GM18517 (cell line): ENCODE measurements around the gene AOC1.

Experiments used
- ATAC-seq: cut with Tn5 transposase; IDR thresholded peaks from one replicate; pipeline ENCODE4 v1.9.1; 2021; ENCODE audit warnings: mild to moderate bottlenecking, moderate library complexity; ENCODE audit not compliant: unreplicated experiment

Gene AOC1

GRCh38 chr7:150831851-150832250 is 20.5 kb upstream of the AOC1 start:
- ATAC-seq = no peak

GRCh38 chr7:150835019-150835418 is 17.3 kb upstream of the AOC1 start:
- ATAC-seq = no peak

DNA sequence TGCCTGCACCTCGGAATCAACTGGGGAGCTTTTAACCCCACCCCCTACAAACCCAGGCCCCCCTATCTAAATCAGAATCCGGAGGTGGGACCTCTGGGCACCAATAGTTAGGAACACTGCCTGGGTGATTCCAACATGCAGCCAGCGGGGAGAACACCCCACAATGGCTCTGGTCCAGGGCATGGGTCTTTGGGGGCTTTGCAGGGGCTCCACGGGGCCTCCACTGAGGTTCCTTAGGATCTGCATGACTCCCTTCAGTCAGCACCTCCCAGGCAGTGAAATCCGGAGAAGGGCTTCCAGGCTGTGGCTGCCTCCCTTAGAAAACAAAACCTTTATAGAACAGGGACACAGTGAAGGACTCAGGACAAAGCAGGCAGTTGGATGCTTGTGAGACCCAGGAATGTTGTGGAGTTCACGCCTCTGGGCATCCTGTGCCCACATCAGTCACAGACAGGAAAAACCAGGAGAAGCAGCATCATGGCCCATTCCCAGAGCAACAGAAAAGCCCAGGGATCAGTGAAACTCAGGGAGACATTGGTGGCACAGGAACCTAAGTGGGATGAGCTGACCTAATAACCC is 16.5 kb upstream of the AOC1 start:
- ATAC-seq = no peak

DNA sequence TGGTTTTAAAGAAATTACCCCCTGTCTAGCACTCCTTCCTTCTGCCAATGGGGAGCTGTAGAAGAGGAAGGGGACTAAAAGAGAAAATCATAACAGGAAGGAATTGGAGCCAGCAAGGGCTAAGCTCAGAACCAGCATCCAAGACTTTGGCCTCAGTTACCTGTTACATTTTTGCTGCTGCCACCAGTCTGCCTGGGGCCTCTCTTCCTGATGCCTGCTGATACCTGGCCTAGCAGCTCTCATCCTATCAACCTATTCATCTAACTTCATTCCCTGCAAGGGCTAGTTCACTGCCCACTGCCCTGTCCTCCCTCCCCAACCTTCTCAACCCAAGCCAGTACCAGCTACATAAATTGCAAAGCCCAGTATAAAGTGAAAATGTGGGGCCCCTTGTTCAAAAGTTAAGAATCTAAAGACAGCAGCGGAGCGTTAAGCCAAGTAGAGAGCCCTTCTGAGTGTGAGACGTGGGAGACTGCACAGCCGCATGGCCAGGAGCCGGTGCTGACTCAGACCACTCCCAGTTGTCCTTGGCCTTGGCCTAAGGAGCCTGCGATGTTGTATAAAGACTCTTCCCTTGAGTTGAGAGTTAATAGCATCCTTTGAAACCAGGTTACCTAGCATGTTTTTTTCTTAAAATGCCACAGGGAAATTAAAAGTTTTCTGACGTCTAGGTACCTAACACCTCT is 13.2 kb upstream of the AOC1 start:
- no peak for ATAC-seq

DNA sequence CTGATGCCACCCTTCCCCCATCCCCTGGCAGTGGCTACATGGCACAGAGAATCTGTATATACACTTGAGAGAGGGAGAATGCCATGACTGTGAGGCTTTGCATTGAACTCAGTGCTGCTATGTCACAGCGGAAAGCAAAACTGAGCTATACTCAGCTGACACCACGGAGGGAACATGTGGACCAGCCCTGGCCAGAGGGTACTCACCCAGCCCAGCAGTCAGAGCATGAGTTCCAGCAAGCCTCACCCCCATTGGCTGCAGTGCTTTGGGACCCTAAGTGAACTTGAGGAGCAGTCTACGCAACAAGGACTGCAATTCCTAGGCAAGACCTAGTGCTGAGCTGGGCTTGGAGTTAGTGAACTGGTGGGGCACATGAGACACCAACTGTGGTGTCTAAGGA is 10.3 kb upstream of the AOC1 start:
- no peak for ATAC-seq

DNA sequence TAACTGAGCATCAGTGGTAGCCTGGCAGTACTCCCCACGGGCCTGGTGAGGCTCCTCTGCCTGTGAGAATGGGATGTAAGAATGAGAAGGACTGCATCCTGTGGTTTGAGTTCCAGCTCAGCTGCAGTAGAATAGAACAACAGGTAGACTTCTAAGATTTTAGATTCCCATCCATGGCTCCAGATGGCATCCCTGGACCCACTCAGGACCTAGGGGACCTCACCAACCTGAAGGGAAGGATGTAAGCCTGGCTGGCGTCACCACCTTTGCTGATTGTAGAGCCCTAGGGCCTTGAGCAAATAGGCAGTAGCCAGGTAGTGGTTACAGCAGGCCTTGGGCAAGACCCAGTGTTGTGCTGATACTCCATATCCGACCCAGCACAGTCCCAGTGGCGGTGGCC is 9.6 kb upstream of the AOC1 start:
- ATAC-seq = no peak

GRCh38 chr7:150845421-150845861 is 6.9 kb upstream of the AOC1 start:
- ATAC-seq = no peak

DNA sequence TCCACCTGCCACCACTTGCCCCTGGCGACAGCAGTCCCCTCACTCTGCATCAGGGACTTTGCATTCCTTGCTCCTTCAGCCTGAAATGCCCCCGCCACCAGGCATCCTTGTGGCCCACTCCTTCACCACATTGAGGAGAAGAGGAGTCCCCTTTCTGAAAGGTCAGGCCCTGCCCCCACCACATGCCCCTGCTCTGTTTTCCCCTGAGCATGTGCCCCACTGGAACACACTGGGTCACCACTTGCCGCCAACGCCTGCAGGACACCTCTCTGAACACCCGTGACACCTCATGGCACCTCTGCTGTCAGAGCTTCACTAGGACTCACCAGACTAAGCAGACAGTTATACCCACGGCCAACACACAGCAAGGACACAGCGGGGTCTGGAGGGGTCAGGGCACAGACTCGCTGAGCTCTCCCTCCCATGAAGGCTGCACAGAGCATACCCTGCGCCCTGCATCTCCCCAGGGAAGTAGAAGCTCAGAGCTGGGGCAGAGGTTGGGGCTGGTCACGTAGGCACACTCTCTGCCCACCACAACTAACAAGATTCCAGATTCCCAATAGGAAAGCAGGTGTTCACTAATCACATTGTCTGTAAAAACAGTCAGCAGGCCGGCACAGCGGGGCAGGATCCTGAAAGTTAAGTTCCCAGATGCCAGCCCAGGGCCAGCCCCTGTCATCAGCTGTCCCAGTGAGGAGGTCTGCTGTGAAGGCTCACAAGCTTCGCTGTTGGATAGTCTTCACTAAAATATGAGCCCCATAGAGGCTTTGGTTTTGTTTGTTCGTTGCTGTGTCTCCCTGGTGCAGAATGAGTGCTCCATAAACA is 5.8 kb upstream of the AOC1 start:
- no peak for ATAC-seq

DNA sequence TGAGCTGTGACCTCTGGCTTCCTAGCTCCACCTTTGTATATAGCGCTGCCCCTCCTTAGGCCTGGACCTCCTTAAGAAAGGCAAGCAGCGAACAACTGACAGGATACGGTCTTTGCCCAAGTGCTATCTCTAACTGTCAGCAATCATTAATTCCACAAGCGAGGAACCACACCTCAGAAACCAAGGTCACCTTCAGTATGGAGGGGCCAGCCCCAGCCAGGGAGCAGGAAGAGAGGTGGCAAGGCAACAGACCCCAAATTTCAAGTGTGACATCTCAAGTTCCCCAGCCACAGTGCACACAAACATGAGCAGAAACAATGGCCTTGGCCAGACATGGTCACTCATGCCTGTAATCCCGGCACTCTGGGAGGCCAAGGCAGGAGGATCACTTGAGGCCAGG is 4.8 kb upstream of the AOC1 start:
- no peak for ATAC-seq

DNA sequence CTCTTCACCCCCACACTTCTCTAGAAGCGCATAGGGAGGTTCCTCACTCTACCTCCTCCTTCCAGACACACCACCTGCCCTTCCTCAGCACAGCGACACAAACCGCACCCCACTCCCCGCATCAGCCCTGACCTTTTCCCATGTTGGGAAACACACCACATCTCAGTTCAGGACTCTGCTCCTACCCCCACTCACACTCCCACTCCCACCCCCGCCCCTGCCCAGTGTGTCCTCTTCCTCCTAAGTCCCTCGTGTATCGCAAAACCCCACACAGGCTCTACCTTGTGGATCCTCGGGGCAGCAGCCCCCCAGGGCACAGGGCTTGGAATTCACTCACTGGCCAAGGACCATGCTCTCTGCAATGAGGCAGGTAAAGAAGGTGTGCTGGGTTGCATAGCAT is 4.2 kb upstream of the AOC1 start:
- no peak for ATAC-seq

GRCh38 chr7:150848561-150849115 is 3.7 kb upstream of the AOC1 start:
- no peak for ATAC-seq

- ATAC-seq = no peak
Measured at GRCh38 chr7:150849204-150849775, 3.0 kb upstream of the AOC1 start.

- no peak for ATAC-seq
Measured at GRCh38 chr7:150850273-150850672, 2.0 kb upstream of the AOC1 start.

DNA sequence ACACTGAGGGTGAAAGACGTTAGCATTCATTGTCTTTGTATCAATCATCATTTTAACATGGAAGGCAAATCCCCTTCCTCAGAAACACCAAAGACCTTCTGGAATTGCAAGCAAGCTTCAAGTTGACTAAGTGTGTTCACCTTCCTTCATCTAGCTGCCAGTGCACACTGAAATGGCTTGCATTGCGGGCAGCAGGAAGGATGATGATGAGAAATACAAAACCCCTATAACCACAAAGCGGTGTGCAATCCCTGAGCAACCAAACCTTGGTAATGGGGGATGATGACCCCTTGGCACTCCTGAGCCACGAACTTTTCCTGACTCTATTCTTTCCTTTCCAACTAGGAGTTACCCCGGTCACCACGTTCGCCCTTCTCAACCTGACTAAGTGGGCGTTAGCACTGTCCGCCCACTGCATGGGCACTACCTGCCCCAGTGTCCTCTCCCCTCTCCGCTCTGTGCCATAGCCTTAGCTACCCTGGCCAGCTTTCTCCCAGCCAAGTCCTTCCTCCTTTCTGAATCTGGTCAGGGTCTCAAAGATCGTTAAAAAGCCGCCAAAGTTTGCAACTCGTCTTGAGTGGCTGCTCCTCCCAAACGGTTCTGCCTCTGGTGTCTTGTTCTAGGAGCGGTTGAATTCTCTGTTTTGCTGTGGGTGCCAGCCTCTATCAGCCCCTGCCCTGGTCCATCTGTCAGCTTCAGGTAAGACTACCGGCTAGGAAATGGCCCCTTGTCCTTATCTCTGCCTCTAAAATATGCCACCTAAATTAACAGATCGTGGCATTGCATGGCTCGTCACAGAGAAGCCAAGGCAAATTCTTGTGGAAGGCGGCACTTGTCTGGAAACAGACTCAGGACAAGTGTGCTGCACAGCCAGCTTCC is 586 bp upstream of the AOC1 start:
- no peak for ATAC-seq

- no peak for ATAC-seq
Measured at GRCh38 chr7:150854066-150855000, 2.0 kb downstream of the AOC1 start.

DNA sequence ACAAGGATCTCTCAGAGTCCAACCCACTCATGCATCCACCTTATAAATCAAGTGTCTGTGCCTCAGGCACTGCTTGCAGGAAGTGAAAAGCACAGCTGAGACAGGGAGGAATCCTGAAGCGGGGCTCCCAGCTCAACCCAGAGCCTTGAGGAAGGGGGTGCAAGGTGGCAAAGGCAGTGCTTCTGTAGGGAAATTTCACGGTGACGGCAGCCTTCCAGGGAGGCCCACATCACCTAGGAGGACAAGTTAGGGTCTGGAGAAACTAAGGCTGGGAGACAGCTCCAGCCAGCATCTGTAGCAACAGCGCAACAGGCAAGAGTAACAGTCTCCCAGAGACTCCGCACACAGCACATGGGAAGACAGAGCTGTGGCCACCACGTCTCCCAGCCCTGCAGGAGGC is 2.7 kb downstream of the AOC1 start:
- ATAC-seq = no peak

GRCh38 chr7:150855476-150856302 is 3.4 kb downstream of the AOC1 start:
- ATAC-seq = no peak
